ENCODE measurements around the gene FOXD3. TPM values are rescaled to one million over a fixed set of nuclear protein-coding genes. Genes with fewer than 3 reads are reported as not detected.
"Not testable (repeated sequence)": the region's sequence is repeated elsewhere in the genome, so short reads cannot be mapped to it uniquely, and the experiment has no call there.

The FOXD3 gene
- total and polyA plus RNA-seq, 2 experiments from 2014 or later, result not detected

DNA sequence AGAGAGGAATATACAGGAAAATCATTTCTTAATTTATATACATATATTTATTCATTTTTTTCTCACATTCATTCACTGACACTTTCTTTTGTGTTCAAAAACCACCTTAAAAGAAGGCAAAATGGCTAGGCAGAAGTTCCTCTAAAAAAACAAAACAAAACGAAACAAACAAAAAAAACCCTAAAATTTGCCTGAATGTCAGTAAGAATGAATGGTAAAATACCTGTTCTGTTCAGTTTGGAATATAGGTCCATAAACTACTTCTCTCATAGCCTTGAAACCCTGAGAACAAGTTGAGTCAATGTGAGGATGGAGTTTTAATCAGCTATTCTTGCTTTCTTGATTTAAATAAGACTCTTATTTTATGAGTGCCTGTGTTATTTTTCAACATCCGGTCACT is 30.4 kb downstream of the FOXD3 start:
- no peak for DNase-seq (ENCODE audit: low read depth in 1 of 2, low spot score in 1 of 2)
- Histone ChIP-seq H3K4me3 (no peak overlapping the region), H3K36me3 (no peaks in the 10 kb centered on the region), H3K27me3 (peaks cover 35% of the 10 kb centered on the region), H3K4me1 (ENCODE audit: low read depth) (no peaks in the 10 kb centered on the region), H3K27ac (no peak overlapping the region), H3K9me3 (ENCODE audit: low read depth) (no peaks in the 10 kb centered on the region)
- TF ChIP-seq, protein P1, sequence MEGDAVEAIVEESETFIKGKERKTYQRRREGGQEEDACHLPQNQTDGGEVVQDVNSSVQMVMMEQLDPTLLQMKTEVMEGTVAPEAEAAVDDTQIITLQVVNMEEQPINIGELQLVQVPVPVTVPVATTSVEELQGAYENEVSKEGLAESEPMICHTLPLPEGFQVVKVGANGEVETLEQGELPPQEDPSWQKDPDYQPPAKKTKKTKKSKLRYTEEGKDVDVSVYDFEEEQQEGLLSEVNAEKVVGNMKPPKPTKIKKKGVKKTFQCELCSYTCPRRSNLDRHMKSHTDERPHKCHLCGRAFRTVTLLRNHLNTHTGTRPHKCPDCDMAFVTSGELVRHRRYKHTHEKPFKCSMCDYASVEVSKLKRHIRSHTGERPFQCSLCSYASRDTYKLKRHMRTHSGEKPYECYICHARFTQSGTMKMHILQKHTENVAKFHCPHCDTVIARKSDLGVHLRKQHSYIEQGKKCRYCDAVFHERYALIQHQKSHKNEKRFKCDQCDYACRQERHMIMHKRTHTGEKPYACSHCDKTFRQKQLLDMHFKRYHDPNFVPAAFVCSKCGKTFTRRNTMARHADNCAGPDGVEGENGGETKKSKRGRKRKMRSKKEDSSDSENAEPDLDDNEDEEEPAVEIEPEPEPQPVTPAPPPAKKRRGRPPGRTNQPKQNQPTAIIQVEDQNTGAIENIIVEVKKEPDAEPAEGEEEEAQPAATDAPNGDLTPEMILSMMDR (IDR thresholded peaks at IDR 0.05; ENCODE audit: low read depth, low read length), result no peak

DNA sequence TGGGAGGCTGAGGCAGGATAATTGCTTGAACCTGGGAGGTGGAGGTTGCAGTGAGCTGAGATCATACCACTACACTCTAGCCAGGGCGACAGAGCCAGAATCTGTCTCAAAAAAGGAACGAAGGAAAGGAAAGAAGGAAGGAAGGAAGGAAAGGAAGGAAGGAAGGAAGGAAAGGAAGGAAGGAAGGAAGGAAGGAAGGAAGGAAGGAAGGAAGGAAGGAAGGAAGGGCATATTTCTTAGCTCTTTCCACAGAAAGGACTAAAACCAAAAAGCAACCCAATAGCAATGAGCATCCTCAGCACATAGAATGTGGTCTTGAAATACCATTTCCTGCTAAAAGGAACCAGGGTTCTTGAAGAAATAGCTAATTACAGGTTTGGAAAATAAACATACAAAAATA is 33.9 kb downstream of the FOXD3 start:
- peaks cover 35% of the 10 kb centered on the region for H3K27me3 ChIP-seq
- not testable (repeated sequence) for DNase-seq (ENCODE audit: low read depth in 1 of 2, low spot score in 1 of 2); H3K4me1 ChIP-seq (ENCODE audit: low read depth); H3K4me3 ChIP-seq; H3K27ac ChIP-seq; H3K9me3 ChIP-seq (ENCODE audit: low read depth); H3K36me3 ChIP-seq

DNA sequence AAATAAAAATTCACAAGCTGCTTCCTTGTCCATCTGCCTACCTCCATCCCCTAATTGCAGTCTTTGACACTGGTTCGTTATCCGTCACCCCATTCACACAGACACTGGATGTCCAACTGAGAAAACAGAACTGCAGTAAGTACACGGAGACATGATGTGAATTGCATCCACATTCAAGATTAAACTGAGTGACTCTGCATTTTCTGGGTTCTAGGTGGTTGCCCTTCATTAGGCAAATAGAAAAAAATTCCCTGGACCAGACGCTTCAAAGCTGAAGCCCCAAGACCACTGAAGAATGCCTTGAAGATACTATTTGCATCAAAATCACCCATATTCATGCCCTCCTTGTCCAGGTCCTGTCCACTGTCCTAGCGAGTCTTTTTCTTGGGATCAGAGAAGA is 37.2 kb downstream of the FOXD3 start:
- Histone ChIP-seq H3K36me3 (no peaks in the 10 kb centered on the region), H3K27me3 (peaks cover 7% of the 10 kb centered on the region), H3K9me3 (ENCODE audit: low read depth) (no peaks in the 10 kb centered on the region), H3K4me1 (ENCODE audit: low read depth) (no peaks in the 10 kb centered on the region), H3K27ac (no peak overlapping the region), H3K4me3 (no peak overlapping the region)
- TF ChIP-seq, protein P1 (IDR thresholded peaks at IDR 0.05; ENCODE audit: low read depth, low read length), result no peak
- DNase-seq (ENCODE audit: low read depth in 1 of 2, low spot score in 1 of 2), result no peak

DNA sequence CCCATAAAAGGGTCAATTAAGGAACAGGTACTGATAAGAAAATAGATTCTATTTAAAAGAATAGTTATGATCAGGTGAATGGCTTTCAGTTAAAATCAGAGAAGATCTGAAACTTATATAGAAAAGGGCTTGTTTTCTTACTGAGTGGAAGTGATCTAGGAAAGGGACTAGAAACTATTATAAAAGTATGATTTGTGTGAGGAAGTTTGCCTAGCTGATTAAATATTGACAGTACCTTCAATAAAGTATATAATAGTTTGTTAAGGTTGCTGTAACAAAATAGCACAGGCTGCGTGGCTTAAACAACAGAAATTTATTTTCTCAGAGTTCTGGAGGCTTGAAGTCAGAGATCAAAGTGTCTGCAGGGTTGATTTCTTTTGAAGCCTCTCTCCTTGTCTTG is 39.7 kb downstream of the FOXD3 start:
- TF ChIP-seq, protein P1 (IDR thresholded peaks at IDR 0.05; ENCODE audit: low read depth, low read length), result no peak
- Histone ChIP-seq H3K27me3 (no peaks in the 10 kb centered on the region), H3K4me3 (no peak overlapping the region), H3K36me3 (no peaks in the 10 kb centered on the region), H3K9me3 (ENCODE audit: low read depth) (no peaks in the 10 kb centered on the region), H3K4me1 (ENCODE audit: low read depth) (no peaks in the 10 kb centered on the region), H3K27ac (no peak overlapping the region)
- DNase-seq (ENCODE audit: low read depth in 1 of 2, low spot score in 1 of 2), result no peak

DNA sequence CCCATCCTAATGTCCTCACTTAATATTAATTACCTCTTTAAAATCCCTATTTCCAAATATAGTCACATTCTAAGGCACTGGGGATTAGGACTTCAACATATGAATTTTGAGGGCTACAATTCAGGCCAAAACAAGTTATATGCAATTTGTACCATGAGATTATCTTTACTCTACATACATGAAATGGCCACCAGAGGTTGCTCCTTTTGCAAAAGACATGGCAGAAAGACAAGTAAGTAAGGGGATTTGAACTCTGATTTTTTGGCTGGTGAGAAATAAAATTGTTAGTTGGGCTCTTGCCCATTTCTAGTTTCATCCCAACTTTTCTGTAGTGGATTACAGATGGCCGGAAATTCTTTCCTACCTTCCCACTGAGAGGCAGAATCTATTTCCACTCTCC is 40.2 kb downstream of the FOXD3 start:
- Histone ChIP-seq H3K4me1 (ENCODE audit: low read depth) (no peaks in the 10 kb centered on the region), H3K36me3 (no peaks in the 10 kb centered on the region), H3K4me3 (no peak overlapping the region), H3K27me3 (no peaks in the 10 kb centered on the region), H3K9me3 (ENCODE audit: low read depth) (no peaks in the 10 kb centered on the region), H3K27ac (no peak overlapping the region)
- TF ChIP-seq, protein P1 (IDR thresholded peaks at IDR 0.05; ENCODE audit: low read depth, low read length), result peak; percentile 4
- no peak for DNase-seq (ENCODE audit: low read depth in 1 of 2, low spot score in 1 of 2)

DNA sequence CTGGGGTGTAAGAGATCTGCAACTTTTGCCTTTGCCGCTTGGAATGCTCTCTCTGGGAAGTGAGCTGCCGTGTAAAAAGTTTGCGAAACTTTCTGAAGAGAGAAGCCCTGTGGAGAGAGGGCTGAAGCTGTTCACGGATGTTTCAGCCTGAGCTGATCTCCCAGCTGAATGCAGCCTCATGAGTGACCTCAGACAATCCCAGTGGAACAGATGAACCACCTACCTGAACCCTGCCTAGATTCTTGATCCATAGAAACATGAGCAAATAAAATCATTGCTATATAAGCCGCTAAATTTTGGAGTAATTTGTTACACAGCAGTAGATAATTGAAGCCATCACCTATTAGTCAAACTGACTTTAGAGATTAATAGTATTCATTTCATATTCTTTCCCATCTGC is 40.6 kb downstream of the FOXD3 start:
- no peaks in the 10 kb centered on the region for H3K27me3 ChIP-seq
- no peak overlapping the region for H3K4me3 ChIP-seq
- H3K9me3 ChIP-seq (ENCODE audit: low read depth), result no peaks in the 10 kb centered on the region
- H3K36me3 ChIP-seq, result no peaks in the 10 kb centered on the region
- no peak for DNase-seq (ENCODE audit: low read depth in 1 of 2, low spot score in 1 of 2)
- H3K4me1 ChIP-seq (ENCODE audit: low read depth), result no peaks in the 10 kb centered on the region
- no peak overlapping the region for H3K27ac ChIP-seq
- TF ChIP-seq, protein P1 (IDR thresholded peaks at IDR 0.05; ENCODE audit: low read depth, low read length), result no peak
